22Rv1 (cell line): ENCODE results near the gene RFWD3.
A peak's percentile ranks its signal among the peaks of the same experiment; 100 is the strongest.

Source experiments
- H3K27ac ChIP-seq: fragments of 450-650 bp; 2 replicates; pipeline ENCODE4 v1.5.1; 2017
- ZFX ChIP-seq: fragments of 450-650 bp; IDR thresholded peaks from 2 replicates; pipeline ENCODE4 v1.6.1; 2017; ENCODE audit warnings: antibody characterized with exemption, borderline replicate concordance
- TF ChIP-seq, protein P1 (sequence below): fragments of 450-650 bp; IDR thresholded peaks from 2 replicates; pipeline ENCODE4 v1.5.1; 2017; ENCODE audit warnings: mild to moderate bottlenecking

The RFWD3 gene

DNA sequence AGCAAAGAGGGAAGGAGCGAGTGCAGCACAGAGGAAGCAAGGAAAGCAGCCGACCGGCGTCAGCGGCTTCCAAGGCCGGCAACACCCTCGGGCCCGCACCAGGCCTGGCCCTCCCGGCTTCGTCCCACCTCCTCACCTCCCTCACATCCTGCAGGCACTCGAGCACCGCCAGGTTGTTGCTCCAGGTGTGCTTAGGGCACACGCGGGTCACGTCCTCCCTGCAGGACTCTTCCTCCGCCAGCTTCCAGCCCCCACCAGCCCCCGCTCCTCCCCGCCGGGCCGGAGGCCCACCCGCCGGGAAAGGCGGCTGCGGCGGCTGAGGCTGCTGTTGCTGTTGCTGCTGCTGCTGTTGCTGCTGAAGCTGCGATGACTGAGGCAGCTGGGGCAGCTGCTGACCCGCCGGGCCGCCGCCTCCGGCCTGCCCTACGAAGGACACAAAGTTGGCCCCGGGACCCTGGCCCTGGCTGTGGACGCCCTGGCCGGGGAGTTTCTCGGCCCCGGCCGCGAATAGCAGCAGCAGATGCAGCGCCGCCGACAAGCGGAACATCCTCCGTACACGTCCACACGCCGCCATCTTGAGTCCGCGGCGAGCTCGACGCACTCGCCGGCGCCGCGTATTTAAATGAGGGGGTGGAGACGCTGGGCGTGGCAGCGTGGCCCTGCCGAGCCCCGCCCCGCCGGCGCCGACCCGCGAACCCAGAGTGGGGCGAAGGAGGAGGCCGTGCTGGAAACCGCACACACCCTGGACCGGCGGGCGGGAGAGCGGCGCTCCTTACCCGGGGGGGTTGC is 60.0 kb downstream of the RFWD3 start, which contains the start of gene GLG1:
GLG1 (minus strand) TSS at position 594 of the 789 bp plus-strand sequence; CDS start at position 574, 20 bp downstream.
- no peak for TF ChIP-seq ZFX
- TF ChIP-seq, protein P1, sequence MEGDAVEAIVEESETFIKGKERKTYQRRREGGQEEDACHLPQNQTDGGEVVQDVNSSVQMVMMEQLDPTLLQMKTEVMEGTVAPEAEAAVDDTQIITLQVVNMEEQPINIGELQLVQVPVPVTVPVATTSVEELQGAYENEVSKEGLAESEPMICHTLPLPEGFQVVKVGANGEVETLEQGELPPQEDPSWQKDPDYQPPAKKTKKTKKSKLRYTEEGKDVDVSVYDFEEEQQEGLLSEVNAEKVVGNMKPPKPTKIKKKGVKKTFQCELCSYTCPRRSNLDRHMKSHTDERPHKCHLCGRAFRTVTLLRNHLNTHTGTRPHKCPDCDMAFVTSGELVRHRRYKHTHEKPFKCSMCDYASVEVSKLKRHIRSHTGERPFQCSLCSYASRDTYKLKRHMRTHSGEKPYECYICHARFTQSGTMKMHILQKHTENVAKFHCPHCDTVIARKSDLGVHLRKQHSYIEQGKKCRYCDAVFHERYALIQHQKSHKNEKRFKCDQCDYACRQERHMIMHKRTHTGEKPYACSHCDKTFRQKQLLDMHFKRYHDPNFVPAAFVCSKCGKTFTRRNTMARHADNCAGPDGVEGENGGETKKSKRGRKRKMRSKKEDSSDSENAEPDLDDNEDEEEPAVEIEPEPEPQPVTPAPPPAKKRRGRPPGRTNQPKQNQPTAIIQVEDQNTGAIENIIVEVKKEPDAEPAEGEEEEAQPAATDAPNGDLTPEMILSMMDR: no peak

DNA sequence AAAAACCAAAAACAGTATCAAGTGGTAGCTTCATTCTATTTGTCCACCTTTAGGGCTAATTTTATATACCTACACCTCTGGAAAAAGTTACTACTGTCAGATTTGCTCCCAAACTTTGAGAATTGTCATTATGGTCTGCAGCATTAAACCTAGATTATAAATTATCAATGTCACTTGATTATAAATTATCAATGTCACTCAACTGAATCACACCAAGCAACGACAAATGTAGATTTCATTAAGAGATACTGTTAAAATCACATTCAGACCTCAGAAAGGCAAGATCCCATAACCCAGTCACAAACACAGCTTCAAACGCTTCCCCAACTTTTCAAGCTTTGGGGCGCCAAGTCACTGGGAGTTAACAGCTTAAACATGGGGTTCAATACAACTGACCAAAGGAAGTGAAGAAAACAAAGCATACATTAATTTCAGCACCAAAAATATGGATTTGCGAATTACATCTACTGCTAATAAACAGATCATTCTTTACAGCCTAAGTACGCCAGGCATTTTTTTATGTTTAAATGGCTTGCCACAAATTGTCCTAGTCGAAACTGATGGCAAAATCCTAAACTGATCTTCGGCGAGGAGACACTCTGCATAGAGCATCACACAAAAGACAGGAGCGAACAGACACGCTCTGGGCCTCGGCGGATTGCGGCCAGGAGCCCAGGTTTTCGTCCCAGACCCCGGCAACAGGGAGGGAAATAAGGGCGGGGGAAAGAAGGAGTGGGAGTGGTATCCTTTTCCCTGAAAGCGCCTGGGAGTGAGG is 60.7 kb downstream of the RFWD3 start:
- peak overlapping the region; percentile 85 for H3K27ac ChIP-seq
- TF ChIP-seq, protein P1: no peak
- TF ChIP-seq ZFX: no peak

More for the DNA sequence above, 60.0 kb downstream of the RFWD3 start, which contains the start of gene GLG1:
- H3K27ac ChIP-seq: peak within 1 kb of the TSS; percentile 85

DNA sequence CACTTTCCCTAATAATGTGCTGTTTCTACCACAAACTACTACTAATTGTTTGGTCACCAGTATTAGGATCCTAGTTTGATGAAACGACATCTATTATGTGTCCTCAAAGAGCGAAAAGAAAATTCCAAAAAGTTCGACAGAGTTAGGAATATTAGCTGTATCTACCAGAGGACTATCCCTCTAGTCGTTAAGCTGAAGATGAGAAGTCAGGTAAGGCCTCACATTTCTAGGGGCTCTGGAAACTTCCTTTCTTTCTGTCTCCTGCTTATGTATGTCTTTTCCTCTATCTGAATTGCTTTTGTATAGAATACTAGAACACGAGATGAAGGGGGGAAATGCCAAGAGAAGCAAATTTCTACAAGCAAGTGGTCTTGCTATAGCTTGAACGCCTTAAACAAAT is 61.3 kb downstream of the RFWD3 start:
- TF ChIP-seq ZFX: no peak
- TF ChIP-seq, protein P1: no peak
- H3K27ac ChIP-seq: no peak overlapping the region

DNA sequence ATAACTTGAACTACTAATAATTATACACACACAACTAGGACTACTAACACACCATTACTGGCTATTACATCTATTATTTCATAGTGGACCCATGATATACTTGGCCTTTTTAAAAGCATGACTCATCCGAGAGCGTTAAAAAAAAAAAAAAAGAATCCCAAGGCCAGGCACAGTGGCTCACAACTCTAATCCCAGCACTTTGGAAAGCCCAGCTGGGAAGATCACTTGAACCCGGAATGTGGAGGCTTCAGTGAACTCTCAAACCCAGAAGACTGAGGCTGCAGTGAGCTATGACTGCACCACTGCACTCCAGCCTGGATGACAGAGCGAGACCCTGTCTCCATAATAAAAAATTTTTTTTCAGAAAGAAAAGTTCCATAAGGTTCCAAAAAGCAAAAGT is 62.8 kb downstream of the RFWD3 start:
- no peak overlapping the region for H3K27ac ChIP-seq
- TF ChIP-seq, protein P1: no peak
- no peak for TF ChIP-seq ZFX

DNA sequence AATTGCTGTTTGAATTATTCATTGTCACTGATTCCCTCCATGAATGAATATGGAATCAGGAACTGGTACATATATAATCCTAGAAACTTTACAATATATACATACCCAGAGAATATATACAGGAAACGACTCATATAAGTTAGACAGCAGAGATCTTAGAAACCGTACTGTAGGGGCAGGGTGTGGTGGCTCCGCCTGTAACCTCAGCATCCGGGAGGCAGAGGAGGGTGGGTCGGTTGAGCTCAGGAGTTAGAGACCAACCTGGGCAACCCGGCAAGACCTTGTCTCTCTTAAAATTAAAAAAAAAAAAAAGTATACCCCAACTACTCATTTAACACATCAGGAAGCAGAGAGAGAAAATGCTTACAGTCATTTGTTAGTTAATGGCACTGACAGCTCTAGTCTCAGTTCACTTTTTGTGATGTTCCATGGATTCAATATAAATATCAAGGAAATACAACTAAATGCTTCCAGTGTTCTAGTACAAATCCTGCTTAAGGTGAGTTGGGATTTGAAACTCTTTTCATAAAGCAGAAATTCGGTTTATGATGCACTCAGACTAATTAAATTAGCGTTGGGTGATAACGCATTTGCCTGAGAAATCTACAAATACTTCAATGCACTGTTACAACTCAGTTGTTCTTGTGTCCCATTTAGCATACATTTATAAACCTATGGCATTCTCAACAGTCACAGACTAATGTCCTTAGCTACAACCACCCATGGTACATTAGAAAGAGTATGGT is 65.4 kb downstream of the RFWD3 start:
- TF ChIP-seq ZFX: no peak
- TF ChIP-seq, protein P1: no peak
- H3K27ac ChIP-seq: no peak overlapping the region

DNA sequence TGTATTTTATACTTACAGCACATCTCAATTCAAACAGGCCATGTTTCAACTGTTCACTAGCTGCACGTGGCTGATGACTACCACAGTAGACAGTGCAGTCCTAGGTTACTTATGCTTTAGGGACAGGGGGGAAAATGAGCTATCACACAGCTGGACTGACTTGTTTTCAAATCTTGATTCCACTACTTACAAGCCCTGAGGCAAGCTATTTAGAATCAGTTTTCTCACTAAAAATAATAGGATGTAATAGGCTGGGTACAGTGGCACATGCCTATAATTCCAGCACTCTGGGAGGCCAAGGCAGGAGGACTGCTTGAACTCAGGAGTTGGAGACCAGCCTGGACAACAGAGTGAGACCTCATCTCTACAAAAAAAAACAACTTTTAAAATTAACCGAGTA is 70.1 kb downstream of the RFWD3 start:
- no peak overlapping the region for H3K27ac ChIP-seq
- TF ChIP-seq, protein P1: no peak
- TF ChIP-seq ZFX: no peak
